H1 (cell line): Measurements from ENCODE around the gene NMRAL1. TPM values are rescaled to one million over a fixed set of nuclear protein-coding genes. Genes with fewer than 3 reads are reported as not detected.

ENCODE experiments used
- CTCF ChIA-PET: fragments of 300-600 bp; sonication (Branson Sonifier 250); formaldehyde crosslinking; loops from one replicate; lab custom pipeline; 2021; ENCODE audit not compliant: partially characterized antibody; lab: Charles Lee
- POLR2A ChIA-PET: fragments of 300-600 bp; sonication (Branson Sonifier 250); formaldehyde crosslinking; loops from one replicate; lab custom pipeline; 2021; ENCODE audit warnings: inconsistent platforms; ENCODE audit not compliant: partially characterized antibody; lab: Charles Lee
- DNase-seq, 2 experiments: peaks; one replicate each; pipeline versions ENCODE4 v3.0.0 to v3.0.0-alpha.2; 2010 to 2022; ENCODE audit warnings: low spot score in 2 of 2, low read depth in 1 of 2, mixed read lengths in 1 of 2
- FAIRE-seq: peaks from 2 replicates; lab custom pipeline; 2011; peaks lifted over from hg19 to GRCh38; lab: Jason Lieb, UNC
- H2AFZ ChIP-seq: 2 replicates; pipeline ENCODE4 v1.8.1; 2012; ENCODE audit warnings: low read length, inconsistent platforms
- H2AK5ac ChIP-seq: 2 replicates; pipeline ENCODE4 v1.6.1; 2013; ENCODE audit warnings: low read depth, low read length
- H2BK120ac ChIP-seq: replicated peaks from 2 replicates; pipeline ENCODE3; 2013; ENCODE audit warnings: low read depth, low read length, inconsistent platforms
- H2BK12ac ChIP-seq: 2 replicates; pipeline ENCODE4 v1.6.1; 2013; ENCODE audit warnings: low read depth, low read length
- H2BK15ac ChIP-seq: 2 replicates; pipeline ENCODE4 v1.6.1; 2013; ENCODE audit warnings: low read length
- H2BK20ac ChIP-seq: 2 replicates; pipeline ENCODE4 v1.6.1; 2013; ENCODE audit warnings: low read length
- H2BK5ac ChIP-seq: 2 replicates; pipeline ENCODE4 v1.6.1; 2013; ENCODE audit warnings: low read depth, low read length
- H3K14ac ChIP-seq: 2 replicates; pipeline ENCODE4 v1.6.1; 2013; ENCODE audit warnings: inconsistent platforms; ENCODE audit not compliant: insufficient read length
- H3K18ac ChIP-seq: 2 replicates; pipeline ENCODE4 v1.6.1; 2013; ENCODE audit warnings: low read length; ENCODE audit errors: extremely low read depth
- H3K23ac ChIP-seq: 2 replicates; pipeline ENCODE4 v1.6.1; 2013; ENCODE audit warnings: inconsistent platforms; ENCODE audit not compliant: insufficient read length
- H3K23me2 ChIP-seq: 2 replicates; pipeline ENCODE4 v1.6.1; 2013; ENCODE audit warnings: low read depth, low read length
- H3K27ac ChIP-seq: 2 replicates; pipeline ENCODE4 v1.6.1; 2011; ENCODE audit warnings: low read depth, low read length, inconsistent platforms
- H3K27me3 ChIP-seq, 4 experiments: replicated peaks in 1 of 4; 1 replicate in 1 of 4; 2 replicates in 3 of 4; pipeline versions ENCODE4 v1.6.1 to v1.8.1; 2011 to 2013; ENCODE audit warnings: low read length in 3 of 4, mild to moderate bottlenecking in 3 of 4, inconsistent platforms in 2 of 4, mixed read lengths in 2 of 4, moderate library complexity in 1 of 4; ENCODE audit not compliant: control insufficient read depth in 3 of 4, insufficient read depth in 3 of 4; ENCODE audit errors: extremely low read depth in 1 of 4
- H3K36me3 ChIP-seq, 4 experiments: 2 replicates each; pipeline versions ENCODE4 v1.6.1 to v1.8.1; 2011 to 2013; ENCODE audit warnings: mild to moderate bottlenecking in 4 of 4, low read length in 3 of 4, moderate library complexity in 2 of 4, control low read depth in 1 of 4, inconsistent platforms in 1 of 4; ENCODE audit not compliant: insufficient read depth in 4 of 4, control insufficient read depth in 2 of 4
- H3K4ac ChIP-seq: replicated peaks from 2 replicates; pipeline ENCODE3; 2013; ENCODE audit warnings: low read length, low read depth, mixed read lengths, inconsistent platforms; ENCODE audit not compliant: insufficient read length
- H3K4me1 ChIP-seq, 4 experiments: replicated peaks in 1 of 4; 1 replicate in 1 of 4; 2 replicates in 3 of 4; pipeline versions ENCODE4 v1.6.1 to v1.8.1; 2011 to 2013; ENCODE audit warnings: low read length in 3 of 4, inconsistent platforms in 2 of 4, mixed read lengths in 1 of 4; ENCODE audit not compliant: insufficient read depth in 4 of 4, control insufficient read depth in 3 of 4
- H3K4me2 ChIP-seq, 2 experiments: 2 replicates each; pipeline versions ENCODE4 v1.6.1 to v1.8.1; 2011 to 2013; ENCODE audit warnings: low read depth in 2 of 2, low read length in 2 of 2, control low read depth in 1 of 2, inconsistent platforms in 1 of 2, mild to moderate bottlenecking in 1 of 2; ENCODE audit not compliant: insufficient read depth in 1 of 2
- H3K4me3 ChIP-seq, 4 experiments: fragments of 200-600, 300-600 bp in 1 of 4; sonication (generic), shearing (Covaris generic), sonication (Bioruptor Twin) in 1 of 4; 2 replicates each; pipeline versions ENCODE4 v1.5.1 to v1.8.1; 2011 to 2016; ENCODE audit warnings: low read length in 4 of 4, low read depth in 3 of 4, control low read depth in 2 of 4, inconsistent platforms in 2 of 4, mild to moderate bottlenecking in 2 of 4, mixed read lengths in 1 of 4, moderate library complexity in 1 of 4; ENCODE audit not compliant: insufficient read depth in 2 of 4; ENCODE audit errors: extremely low read depth in 1 of 4
- H3K56ac ChIP-seq: replicated peaks from 2 replicates; pipeline ENCODE3; 2013; ENCODE audit warnings: low read depth, mild to moderate bottlenecking, mixed read lengths, low read length, inconsistent platforms; ENCODE audit not compliant: insufficient read length
- H3K79me1 ChIP-seq: 2 replicates; pipeline ENCODE4 v1.6.1; 2013; ENCODE audit warnings: low read depth, low read length, control low read depth
- H3K79me2 ChIP-seq, 2 experiments: 2 replicates each; pipeline versions ENCODE4 v1.6.1 to v1.8.1; 2012 to 2013; ENCODE audit warnings: low read length in 2 of 2, mild to moderate bottlenecking in 2 of 2, inconsistent platforms in 1 of 2; ENCODE audit not compliant: insufficient read depth in 2 of 2, control insufficient read depth in 1 of 2
- H3K9ac ChIP-seq, 4 experiments: replicated peaks in 1 of 4; 1 replicate in 1 of 4; 2 replicates in 3 of 4; pipeline versions ENCODE4 v1.6.1 to v1.8.1; 2011 to 2013; ENCODE audit warnings: low read depth in 3 of 4, low read length in 3 of 4, control low read depth in 2 of 4, mild to moderate bottlenecking in 2 of 4, moderate library complexity in 2 of 4, inconsistent platforms in 1 of 4; ENCODE audit errors: extremely low read depth in 1 of 4
- H3K9me3 ChIP-seq, 2 experiments: 2 replicates each; pipeline versions ENCODE4 v1.6.1 to v1.8.1; 2012 to 2013; ENCODE audit warnings: mild to moderate bottlenecking in 2 of 2, moderate library complexity in 2 of 2, control low read depth in 1 of 2, inconsistent platforms in 1 of 2, low read depth in 1 of 2, low read length in 1 of 2, mixed read lengths in 1 of 2; ENCODE audit not compliant: insufficient read depth in 2 of 2
- H4K20me1 ChIP-seq, 2 experiments: replicated peaks in 1 of 2; 2 replicates each; pipeline versions ENCODE3 to v1.8.1; 2011 to 2013; ENCODE audit warnings: inconsistent platforms in 2 of 2, low read length in 2 of 2, mild to moderate bottlenecking in 1 of 2; ENCODE audit not compliant: insufficient read depth in 2 of 2, control insufficient read depth in 1 of 2
- H4K5ac ChIP-seq: 2 replicates; pipeline ENCODE4 v1.6.1; 2013; ENCODE audit warnings: low read length, low read depth, mixed read lengths, inconsistent platforms; ENCODE audit not compliant: insufficient read length
- H4K8ac ChIP-seq: 2 replicates; pipeline ENCODE4 v1.8.0; 2013; ENCODE audit warnings: mild to moderate bottlenecking, moderate library complexity, low read length, inconsistent platforms; ENCODE audit not compliant: insufficient read depth; ENCODE audit errors: extremely low read depth
- H4K91ac ChIP-seq: replicated peaks from 2 replicates; pipeline ENCODE3; 2013; ENCODE audit warnings: low read length, mixed read lengths, inconsistent platforms; ENCODE audit not compliant: insufficient read length
- BACH1 ChIP-seq: IDR thresholded peaks from 2 replicates; pipeline ENCODE4 v1.6.1; 2012; ENCODE audit warnings: low read length, improper control_type of control experiment
- POLR2A ChIP-seq, 2 experiments: IDR thresholded peaks; 1 replicate in 1 of 2; 2 replicates in 1 of 2; pipeline ENCODE4 v1.6.1; 2011; ENCODE audit warnings: low read depth in 2 of 2, low read length in 2 of 2, mild to moderate bottlenecking in 2 of 2; ENCODE audit errors: control extremely low read depth in 1 of 2
- WGBS, 2 experiments: shearing (Covaris generic) in 1 of 2; methylation state at CpG; one replicate each; pipeline versions ENCODE4 v1.1.6 to v1.1.7; 2013 to 2015; ENCODE audit warnings: low lambda C conversion rate in 2 of 2, mixed read lengths in 2 of 2, inconsistent platforms in 1 of 2, low coverage in 1 of 2, missing lambda C conversion rate in 1 of 2; ENCODE audit not compliant: insufficient replicate concordance in 2 of 2, insufficient coverage in 1 of 2, insufficient read length in 1 of 2; ENCODE audit errors: extremely low coverage in 1 of 2, missing lambda C conversion rate in 1 of 2; 5-methylcytosine and 5-hydroxymethylcytosine counted together
- polyA plus RNA-seq, 7 experiments: library from polyadenylated mRNA; depleted of rRNA in 3 of 7; stranded (reverse) in 5 of 7; unstranded in 2 of 7; fragments of >200 nt in 5 of 7; fragments of 200-250 nt in 2 of 7; gene quantifications; 1 replicate in 5 of 7; 2 replicates in 1 of 7; 4 replicates in 1 of 7; pipeline versions ENCODE4 v1.2.1 to v1.2.3, GENCODE V29; 2011 to 2013; ENCODE audit warnings: missing spikeins in 2 of 7, mixed read lengths in 2 of 7
- total RNA-seq: library from RNA; stranded (reverse); fragmentation: NEBNext Ultra II Directional; extraction: Animal tissue kit (Norgen Biotek cat#: 25700); gene quantifications from 2 replicates; pipeline ENCODE4 v1.2.1, GENCODE V29; 2021

NMRAL1 gene
- total and polyA plus RNA-seq, 2 of the 8 experiments (the other 6 are each of a cell fraction or from before 2014, with no cell fraction given) = 66.8 to 143 TPM

DNA sequence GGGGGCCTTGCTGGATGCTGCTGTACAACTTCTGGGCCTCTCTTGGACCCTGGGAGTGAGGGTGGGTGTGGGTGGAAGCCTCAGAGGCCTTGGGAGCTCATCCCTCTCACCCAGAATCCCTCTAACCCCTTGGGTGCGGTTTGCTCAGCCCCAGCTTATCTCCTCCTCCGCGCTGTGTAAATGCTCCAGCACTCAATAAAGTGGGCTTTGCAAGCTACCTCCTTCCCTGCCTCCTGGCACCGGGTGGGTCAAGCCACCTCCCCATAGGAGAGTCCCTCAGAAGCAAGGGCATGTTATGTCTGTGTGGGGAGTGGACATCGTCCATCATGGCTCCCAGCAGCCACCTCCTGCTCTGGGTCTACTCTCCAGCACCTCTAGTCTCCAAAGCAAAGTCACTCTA lies 35.7 kb upstream of the NMRAL1 start:
- H3K14ac ChIP-seq = no peak overlapping the region
- H3K23me2 ChIP-seq = no peaks in the 10 kb centered on the region
- H2BK120ac ChIP-seq = no peak overlapping the region
- H2BK5ac ChIP-seq = no peak overlapping the region
- no peak overlapping the region for H2BK12ac ChIP-seq
- no peaks in the 10 kb centered on the region for H3K27me3 ChIP-seq
- no peak overlapping the region for H3K56ac ChIP-seq
- H3K4me2 ChIP-seq = no peak overlapping the region
- H3K79me2 ChIP-seq = peaks cover 0 to 3% of the 10 kb centered on the region in 2 experiments; a peak in 1 of 4 replicates
- ChIA-PET POLR2A (interaction anchor here (0.6 to 1.3 kb wide), 7 partner anchors 28 to 103 kb away, joined by 3 to 5 read pairs (median 3); partner anchors contain the start of genes CDIP1, DNAJA3 and NMRAL1), CTCF (interaction anchor here (0.7 to 35.4 kb wide), 14 partner anchors 11 to 1671 kb away, joined by 3 to 968 read pairs (median 4); partner anchors contain the start of genes C16orf96, CDIP1, HMOX2 and MGRN1)
- H2BK20ac ChIP-seq = no peak overlapping the region
- H2AK5ac ChIP-seq = no peak overlapping the region
- no peaks in the 10 kb centered on the region for H3K9me3 ChIP-seq
- no peak overlapping the region for H3K4ac ChIP-seq
- no peak overlapping the region for H3K9ac ChIP-seq
- H4K5ac ChIP-seq = no peak overlapping the region
- H3K23ac ChIP-seq = no peak overlapping the region
- H3K4me3 ChIP-seq = no peak overlapping the region
- no peak for DNase-seq
- H3K79me1 ChIP-seq = no peaks in the 10 kb centered on the region; the same call in 1 of the 2 replicates
- H2BK15ac ChIP-seq = no peak overlapping the region
- TF ChIP-seq POLR2A (IDR thresholded peaks at IDR 0.05; ENCODE audit: control extremely low read depth in 1 of 2, low read depth in 2 of 2, low read length in 2 of 2) (0 out of 3 replicates have a peak, but pooled peaks of 1 of the 2 experiments have one; percentile 4), BACH1 (no peak)
- no peak overlapping the region for H3K27ac ChIP-seq
- no peak overlapping the region for H4K91ac ChIP-seq
- peaks cover 0 to 5% (median 2%) of the 10 kb centered on the region in 4 experiments; a peak in 6 of 7 replicates for H3K4me1 ChIP-seq
- H4K8ac ChIP-seq = no peak overlapping the region
- H3K18ac ChIP-seq = no peak overlapping the region
- FAIRE-seq = no peak
- peaks cover 10 to 20% (median 16%) of the 10 kb centered on the region in 4 experiments; a peak in 6 of 8 replicates for H3K36me3 ChIP-seq
- H4K20me1 ChIP-seq = peaks cover 6 to 18% of the 10 kb centered on the region in 2 experiments
- no peak overlapping the region for H2AFZ ChIP-seq
- 68% methylated on average over 4 of the region's 5 CpGs; no CpG with 5 or more reads in 1 of the 2 experiments for WGBS, 2 experiments
